Fibroblast of lung (primary cell): Measurements from ENCODE around the gene CDX1. TPM values are rescaled to one million over a fixed set of nuclear protein-coding genes. Genes with fewer than 3 reads are reported as not detected.

Source experiments
- DNase-seq, 2 donors: peaks; one replicate each; pipeline versions ENCODE4 v3.0.0 to v3.0.0-alpha.2; 2010; ENCODE audit warnings: low read depth in 2 of 2
- H2AFZ ChIP-seq: 2 replicates; pipeline ENCODE4 v1.5.1; 2012; ENCODE audit warnings: low read length, control low read depth, inconsistent platforms
- H3K27ac ChIP-seq: 2 replicates; pipeline ENCODE4 v1.5.1; 2011; ENCODE audit warnings: low read length, control low read depth; ENCODE audit not compliant: insufficient read depth
- H3K27me3 ChIP-seq: 2 replicates; pipeline ENCODE4 v1.5.1; 2011; ENCODE audit warnings: mild to moderate bottlenecking, low read length; ENCODE audit not compliant: control insufficient read depth, insufficient read depth
- H3K36me3 ChIP-seq: 2 replicates; pipeline ENCODE4 v1.5.1; 2011; ENCODE audit warnings: low read length; ENCODE audit not compliant: control insufficient read depth, insufficient read depth
- H3K4me1 ChIP-seq: 2 replicates; pipeline ENCODE4 v1.5.1; 2011; ENCODE audit warnings: low read length; ENCODE audit not compliant: control insufficient read depth, insufficient read depth; ENCODE audit errors: extremely low read depth
- H3K4me2 ChIP-seq: 2 replicates; pipeline ENCODE4 v1.5.1; 2011; ENCODE audit warnings: low read length, control low read depth; ENCODE audit not compliant: insufficient read depth; ENCODE audit errors: extremely low read depth
- H3K4me3 ChIP-seq, 4 experiments: fragments of 200-600 bp in 1 of 4; sonication (generic) in 1 of 4; replicated peaks in 1 of 4; 2 replicates each; pipeline ENCODE4 v1.5.1; 2011 to 2016; ENCODE audit warnings: low read length in 4 of 4, low read depth in 3 of 4, mild to moderate bottlenecking in 3 of 4, control low read depth in 2 of 4, inconsistent platforms in 1 of 4, mixed read lengths in 1 of 4; ENCODE audit not compliant: insufficient read depth in 1 of 4; ENCODE audit errors: control extremely low read depth in 1 of 4
- H3K79me2 ChIP-seq: 2 replicates; pipeline ENCODE4 v1.5.1; 2012; ENCODE audit warnings: mild to moderate bottlenecking, low read length, inconsistent platforms; ENCODE audit not compliant: control insufficient read depth, insufficient read depth
- H3K9ac ChIP-seq: 2 replicates; pipeline ENCODE4 v1.5.1; 2011; ENCODE audit warnings: mild to moderate bottlenecking, low read length, control low read depth; ENCODE audit not compliant: insufficient read depth
- H3K9me3 ChIP-seq: 2 replicates; pipeline ENCODE4 v1.5.1; 2012; ENCODE audit warnings: low read depth, low read length; ENCODE audit not compliant: control insufficient read depth, insufficient read depth
- H4K20me1 ChIP-seq: 2 replicates; pipeline ENCODE4 v1.5.1; 2011; ENCODE audit warnings: low read length; ENCODE audit not compliant: control insufficient read depth, insufficient read depth; ENCODE audit errors: extremely low read depth
- CTCF ChIP-seq, 2 donors: IDR thresholded peaks in 1 of 2; conservative IDR thresholded peaks in 1 of 2; 1 replicate in 1 of 2; 2 replicates in 1 of 2; pipeline ENCODE4 v1.5.1; 2011 to 2012; ENCODE audit warnings: low read length in 2 of 2, control low read depth in 1 of 2, inconsistent platforms in 1 of 2, low read depth in 1 of 2, mild to moderate bottlenecking in 1 of 2
- EZH2 ChIP-seq: IDR thresholded peaks from 2 replicates; pipeline ENCODE4 v1.5.1; 2012; ENCODE audit warnings: low read length, control low read depth, mild to moderate bottlenecking; ENCODE audit errors: missing control alignments
- polyA plus RNA-seq, 2 donors: library from polyadenylated mRNA; depleted of rRNA in 1 of 2; stranded (reverse) in 1 of 2; unstranded in 1 of 2; fragments of >200 nt; gene quantifications; 2 replicates each; pipeline ENCODE4 v1.2.1, GENCODE V29; 2011 to 2012; ENCODE audit warnings: missing spikeins in 1 of 2
- total RNA-seq: library from RNA; depleted of rRNA; stranded (reverse); fragments of >200 nt; gene quantifications from 2 replicates; pipeline ENCODE4 v1.2.1, GENCODE V29; 2014

The CDX1 gene
- total and polyA plus RNA-seq, 2 donors (not counting 1 experiment from before 2014, with no cell fraction given), result 0.33 to 1.8 TPM

- Histone ChIP-seq H2AFZ (no peak overlapping the region), H3K9me3 (no peaks in the 10 kb centered on the region), H4K20me1 (no peaks in the 10 kb centered on the region), H3K36me3 (no peaks in the 10 kb centered on the region), H3K27me3 (peaks cover 15% of the 10 kb centered on the region), H3K4me1 (peaks cover 13% of the 10 kb centered on the region), H3K9ac (no peak overlapping the region), H3K79me2 (no peaks in the 10 kb centered on the region), H3K27ac (no peak overlapping the region), H3K4me2 (no peak overlapping the region), H3K4me3 (no peak overlapping the region)
- TF ChIP-seq EZH2 (no peak), CTCF (conservative IDR thresholded peaks at IDR 0.05 in 1 of 2, IDR thresholded peaks at IDR 0.05 in 1 of 2; ENCODE audit: low read depth in 1 of 2, low read length in 2 of 2) (no peak)
- no peak for DNase-seq
Observed at GRCh38 chr5:150167908-150168307, 1.3 kb downstream of the CDX1 start.

- peaks cover 19% of the 10 kb centered on the region for H3K27me3 ChIP-seq
- no peak overlapping the region for H3K27ac ChIP-seq
- no peak for TF ChIP-seq CTCF (conservative IDR thresholded peaks at IDR 0.05 in 1 of 2, IDR thresholded peaks at IDR 0.05 in 1 of 2; ENCODE audit: low read depth in 1 of 2, low read length in 2 of 2)
- no peak for TF ChIP-seq EZH2
- no peak overlapping the region for H3K4me3 ChIP-seq
- peaks cover 6% of the 10 kb centered on the region for H3K4me1 ChIP-seq
- DNase-seq, result no peak
- H3K36me3 ChIP-seq, result no peaks in the 10 kb centered on the region
- no peak overlapping the region for H3K4me2 ChIP-seq
- H3K9ac ChIP-seq, result no peak overlapping the region
- no peaks in the 10 kb centered on the region for H3K9me3 ChIP-seq
- no peak overlapping the region for H2AFZ ChIP-seq
- no peaks in the 10 kb centered on the region for H4K20me1 ChIP-seq
- no peaks in the 10 kb centered on the region for H3K79me2 ChIP-seq
Observed at GRCh38 chr5:150168864-150169263, 2.3 kb downstream of the CDX1 start.

GRCh38 chr5:150172145-150172544, 5.6 kb downstream of the CDX1 start:
- peak; percentile 31 to 78 for DNase-seq
- no peak overlapping the region for H3K4me2 ChIP-seq
- no peaks in the 10 kb centered on the region for H3K4me1 ChIP-seq
- H3K27ac ChIP-seq, result no peak overlapping the region
- H2AFZ ChIP-seq, result no peak overlapping the region
- no peaks in the 10 kb centered on the region for H3K79me2 ChIP-seq
- no peaks in the 10 kb centered on the region for H3K36me3 ChIP-seq
- H3K27me3 ChIP-seq, result peaks cover 20% of the 10 kb centered on the region
- no peaks in the 10 kb centered on the region for H3K9me3 ChIP-seq
- no peak overlapping the region for H3K9ac ChIP-seq
- TF ChIP-seq EZH2 (no peak), CTCF (conservative IDR thresholded peaks at IDR 0.05 in 1 of 2, IDR thresholded peaks at IDR 0.05 in 1 of 2; ENCODE audit: low read depth in 1 of 2, low read length in 2 of 2) (no peak)
- H4K20me1 ChIP-seq, result no peaks in the 10 kb centered on the region
- no peak overlapping the region for H3K4me3 ChIP-seq
